HG02981 (cell line): ENCODE data around the gene USP6NL.
A peak's percentile ranks its signal among the peaks of the same experiment; 100 is the strongest.
"Not testable (repeated sequence)": the region's sequence is repeated elsewhere in the genome, so short reads cannot be mapped to it uniquely, and the experiment has no call there.

Experiments used
- ATAC-seq: cut with Tn5 transposase; IDR thresholded peaks from one replicate; pipeline ENCODE4 v1.9.1; 2021; ENCODE audit warnings: mild to moderate bottlenecking, moderate library complexity; ENCODE audit not compliant: unreplicated experiment

Gene USP6NL

GRCh38 chr10:11521860-11522259, 89.6 kb downstream of the USP6NL start:
- ATAC-seq = no peak

- ATAC-seq = no peak
These were observed 90.6 kb downstream of the USP6NL start for GRCh38 chr10:11520892-11521291.

- ATAC-seq = peak; percentile 49
These were observed 94.3 kb downstream of the USP6NL start for GRCh38 chr10:11517150-11517549.

GRCh38 chr10:11516431-11516746, 95.1 kb downstream of the USP6NL start:
- peak; percentile 53 for ATAC-seq

GRCh38 chr10:11515596-11516430, 95.6 kb downstream of the USP6NL start:
- ATAC-seq = peak; percentile 7

GRCh38 chr10:11513727-11514126, 97.7 kb downstream of the USP6NL start:
- no peak for ATAC-seq

GRCh38 chr10:11512596-11512995, 98.9 kb downstream of the USP6NL start:
- ATAC-seq = no peak

GRCh38 chr10:11511321-11511720, 100.1 kb downstream of the USP6NL start:
- no peak for ATAC-seq

- no peak for ATAC-seq
These were observed 100.7 kb downstream of the USP6NL start for GRCh38 chr10:11510736-11511135.

GRCh38 chr10:11510281-11510680, 101.2 kb downstream of the USP6NL start:
- ATAC-seq = no peak

GRCh38 chr10:11509036-11509435, 102.4 kb downstream of the USP6NL start:
- ATAC-seq = no peak

GRCh38 chr10:11506247-11506789, 105.1 kb downstream of the USP6NL start:
- ATAC-seq = no peak

- ATAC-seq = no peak
These were observed 105.8 kb downstream of the USP6NL start for GRCh38 chr10:11505639-11506038.

GRCh38 chr10:11504566-11505285, 106.7 kb downstream of the USP6NL start:
- no peak for ATAC-seq

- ATAC-seq = no peak
These were observed 109.8 kb downstream of the USP6NL start for GRCh38 chr10:11501600-11501999.

- ATAC-seq = peak; percentile 71
These were observed 111.9 kb downstream of the USP6NL start for GRCh38 chr10:11499425-11500071.

- ATAC-seq = no peak
These were observed 113.1 kb downstream of the USP6NL start for GRCh38 chr10:11498399-11498798.

GRCh38 chr10:11494923-11495322, 116.5 kb downstream of the USP6NL start:
- ATAC-seq = not testable (repeated sequence)

- no peak for ATAC-seq
These were observed 117.8 kb downstream of the USP6NL start for GRCh38 chr10:11493646-11494045.

GRCh38 chr10:11491087-11491486, 120.4 kb downstream of the USP6NL start:
- no peak for ATAC-seq

- no peak for ATAC-seq
These were observed 121.9 kb downstream of the USP6NL start for GRCh38 chr10:11489591-11489990.

- no peak for ATAC-seq
These were observed 123.3 kb downstream of the USP6NL start for GRCh38 chr10:11488126-11488525.
